Measurements from ENCODE around the gene MOCS1.

DNA sequence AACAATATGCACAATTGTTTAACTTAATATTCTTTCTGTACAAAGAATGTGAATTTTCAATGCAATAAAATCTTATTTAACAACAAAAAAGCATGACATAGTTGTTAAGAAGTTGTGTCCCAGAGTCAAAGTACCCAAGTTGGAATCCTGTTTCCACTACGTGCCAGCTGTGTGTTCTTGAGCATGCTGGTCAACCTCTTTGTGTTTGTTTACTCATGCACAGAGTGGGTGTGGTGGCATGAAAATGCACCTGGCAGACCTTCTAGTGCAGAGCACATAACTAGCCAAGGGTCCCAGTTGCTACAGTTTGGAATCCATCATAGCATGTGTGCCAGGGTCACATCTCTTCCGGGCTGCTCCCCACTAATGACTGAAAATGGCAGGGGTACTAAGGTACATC is 24.7 kb upstream of the MOCS1 start:
- TF ChIP-seq, protein P1, sequence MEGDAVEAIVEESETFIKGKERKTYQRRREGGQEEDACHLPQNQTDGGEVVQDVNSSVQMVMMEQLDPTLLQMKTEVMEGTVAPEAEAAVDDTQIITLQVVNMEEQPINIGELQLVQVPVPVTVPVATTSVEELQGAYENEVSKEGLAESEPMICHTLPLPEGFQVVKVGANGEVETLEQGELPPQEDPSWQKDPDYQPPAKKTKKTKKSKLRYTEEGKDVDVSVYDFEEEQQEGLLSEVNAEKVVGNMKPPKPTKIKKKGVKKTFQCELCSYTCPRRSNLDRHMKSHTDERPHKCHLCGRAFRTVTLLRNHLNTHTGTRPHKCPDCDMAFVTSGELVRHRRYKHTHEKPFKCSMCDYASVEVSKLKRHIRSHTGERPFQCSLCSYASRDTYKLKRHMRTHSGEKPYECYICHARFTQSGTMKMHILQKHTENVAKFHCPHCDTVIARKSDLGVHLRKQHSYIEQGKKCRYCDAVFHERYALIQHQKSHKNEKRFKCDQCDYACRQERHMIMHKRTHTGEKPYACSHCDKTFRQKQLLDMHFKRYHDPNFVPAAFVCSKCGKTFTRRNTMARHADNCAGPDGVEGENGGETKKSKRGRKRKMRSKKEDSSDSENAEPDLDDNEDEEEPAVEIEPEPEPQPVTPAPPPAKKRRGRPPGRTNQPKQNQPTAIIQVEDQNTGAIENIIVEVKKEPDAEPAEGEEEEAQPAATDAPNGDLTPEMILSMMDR (IDR thresholded peaks at IDR 0.05): no peak
- TF ChIP-seq POLR2A (IDR thresholded peaks at IDR 0.05): no peak
